KOPT-K1 (cell line): ENCODE data around the gene PAPSS2.

ENCODE experiments used
- H3K27ac ChIP-seq: fragments of 200-600 bp; sonication (generic); 2 replicates; pipeline ENCODE4 v1.5.1; 2016; ENCODE audit warnings: antibody characterized with exemption, mild to moderate bottlenecking, low read depth, low read length; ENCODE audit not compliant: poor library complexity, severe bottlenecking
- H3K36me3 ChIP-seq: fragments of 200-600 bp; sonication (generic); 2 replicates; pipeline ENCODE4 v1.5.1; 2017; ENCODE audit warnings: antibody characterized with exemption, mild to moderate bottlenecking, low read length, moderate library complexity; ENCODE audit not compliant: insufficient read depth
- H3K9me3 ChIP-seq: fragments of 200-600 bp; sonication (generic); 2 replicates; pipeline ENCODE4 v1.5.1; 2017; ENCODE audit warnings: antibody characterized with exemption, low read length, mild to moderate bottlenecking; ENCODE audit not compliant: insufficient read depth, poor library complexity, severe bottlenecking

The PAPSS2 gene

DNA sequence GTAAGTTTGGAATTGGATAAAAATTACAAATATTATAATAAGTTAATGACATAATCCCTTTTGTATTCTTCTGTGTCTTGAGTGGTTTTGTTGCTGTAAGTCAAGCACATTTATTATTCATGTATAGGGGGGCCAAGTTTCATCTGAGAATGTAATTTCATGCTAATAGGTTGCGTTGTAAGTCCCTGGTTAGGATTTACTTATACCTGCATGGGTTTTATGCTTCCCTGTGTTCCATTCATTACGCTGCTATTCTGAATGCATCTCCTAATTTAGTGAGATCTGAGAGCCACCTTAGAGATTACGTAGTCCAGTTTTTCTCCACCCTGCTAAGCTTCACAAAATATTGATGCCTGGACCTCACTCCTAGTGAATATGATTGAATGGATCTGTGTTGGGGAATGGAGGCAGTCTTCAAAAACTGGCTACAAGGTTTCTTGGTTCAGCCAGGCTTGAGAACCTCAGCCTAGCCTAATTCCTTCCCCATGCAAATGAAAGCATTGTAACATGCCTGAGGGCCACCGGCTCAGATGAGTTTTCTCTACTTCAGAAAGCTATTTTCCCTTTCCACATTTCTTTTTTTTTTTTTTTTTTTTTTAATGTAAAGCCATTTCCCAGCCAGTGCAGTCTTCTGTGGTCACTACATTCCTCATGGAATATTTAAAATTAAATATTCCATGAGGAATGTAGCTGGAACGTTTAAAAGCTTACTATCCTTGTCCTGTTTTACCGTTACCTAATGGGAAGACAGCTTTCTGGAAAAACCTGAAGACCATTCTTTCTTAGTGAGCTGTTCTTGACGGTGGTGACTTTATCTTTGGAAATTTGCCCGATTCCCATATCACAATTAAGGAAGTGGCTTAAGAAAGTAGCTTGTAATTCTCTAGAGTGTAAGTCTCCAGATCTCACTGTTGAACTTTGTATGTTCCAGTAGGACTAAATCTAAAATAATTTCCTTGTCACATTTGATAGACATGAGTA lies 16.0 kb downstream of the PAPSS2 start:
- no peaks in the 10 kb centered on the region for H3K9me3 ChIP-seq
- H3K36me3 ChIP-seq, result no peaks in the 10 kb centered on the region
- H3K27ac ChIP-seq, result no peak overlapping the region

DNA sequence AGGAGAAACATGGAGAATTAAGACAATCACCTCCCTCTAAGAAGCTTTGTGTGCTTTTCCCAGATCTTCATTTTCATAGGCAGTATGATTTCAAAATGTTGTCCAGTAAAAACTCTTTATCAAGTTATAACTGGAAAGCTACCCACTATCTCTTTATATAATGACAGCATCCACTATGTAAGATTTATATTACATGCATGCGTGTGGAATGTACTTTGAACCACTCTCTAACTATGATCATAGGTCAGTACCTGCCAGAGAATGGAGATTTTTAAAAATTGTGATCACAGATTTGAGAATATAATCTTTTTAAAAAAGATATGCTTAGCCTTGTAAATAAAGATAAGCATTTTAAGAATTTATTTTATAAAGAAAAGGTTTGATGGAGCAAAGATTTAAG lies 17.9 kb downstream of the PAPSS2 start:
- Histone ChIP-seq H3K36me3 (no peaks in the 10 kb centered on the region), H3K9me3 (no peaks in the 10 kb centered on the region), H3K27ac (no peak overlapping the region)

DNA sequence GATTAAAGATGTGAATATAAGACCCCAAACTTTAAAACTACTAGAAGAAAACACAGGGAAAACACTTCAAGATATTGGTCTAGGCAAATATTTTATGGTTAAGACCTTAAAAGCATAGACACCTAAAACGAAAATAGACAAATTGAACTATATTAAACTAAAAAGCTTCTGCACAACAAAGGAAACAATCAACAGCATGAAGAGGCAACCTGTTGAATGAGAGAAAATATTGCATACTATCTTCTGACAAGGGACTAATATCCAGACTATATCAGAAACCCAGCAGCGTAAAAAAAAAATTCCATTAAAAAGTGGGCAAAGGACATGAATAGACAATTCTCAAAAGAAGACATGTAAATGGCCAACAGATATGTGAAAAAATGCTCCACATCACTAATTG lies 18.6 kb downstream of the PAPSS2 start:
- no peaks in the 10 kb centered on the region for H3K36me3 ChIP-seq
- no peak overlapping the region for H3K27ac ChIP-seq
- H3K9me3 ChIP-seq, result no peaks in the 10 kb centered on the region

GRCh38 chr10:87683356-87683755 lies 23.7 kb downstream of the PAPSS2 start:
- no peak overlapping the region for H3K27ac ChIP-seq
- no peaks in the 10 kb centered on the region for H3K9me3 ChIP-seq
- no peaks in the 10 kb centered on the region for H3K36me3 ChIP-seq

GRCh38 chr10:87684001-87684638 lies 24.4 kb downstream of the PAPSS2 start:
- Histone ChIP-seq H3K36me3 (no peaks in the 10 kb centered on the region), H3K27ac (no peak overlapping the region)

GRCh38 chr10:87685832-87686574 lies 26.3 kb downstream of the PAPSS2 start:
- H3K9me3 ChIP-seq, result no peaks in the 10 kb centered on the region
- H3K36me3 ChIP-seq, result no peaks in the 10 kb centered on the region
- no peak overlapping the region for H3K27ac ChIP-seq

More at GRCh38 chr10:87684001-87684638, 24.4 kb downstream of the PAPSS2 start:
- no peaks in the 10 kb centered on the region for H3K9me3 ChIP-seq

GRCh38 chr10:87691506-87692070 lies 31.9 kb downstream of the PAPSS2 start:
- H3K9me3 ChIP-seq, result no peaks in the 10 kb centered on the region
- H3K36me3 ChIP-seq, result no peaks in the 10 kb centered on the region
- H3K27ac ChIP-seq, result no peak overlapping the region

DNA sequence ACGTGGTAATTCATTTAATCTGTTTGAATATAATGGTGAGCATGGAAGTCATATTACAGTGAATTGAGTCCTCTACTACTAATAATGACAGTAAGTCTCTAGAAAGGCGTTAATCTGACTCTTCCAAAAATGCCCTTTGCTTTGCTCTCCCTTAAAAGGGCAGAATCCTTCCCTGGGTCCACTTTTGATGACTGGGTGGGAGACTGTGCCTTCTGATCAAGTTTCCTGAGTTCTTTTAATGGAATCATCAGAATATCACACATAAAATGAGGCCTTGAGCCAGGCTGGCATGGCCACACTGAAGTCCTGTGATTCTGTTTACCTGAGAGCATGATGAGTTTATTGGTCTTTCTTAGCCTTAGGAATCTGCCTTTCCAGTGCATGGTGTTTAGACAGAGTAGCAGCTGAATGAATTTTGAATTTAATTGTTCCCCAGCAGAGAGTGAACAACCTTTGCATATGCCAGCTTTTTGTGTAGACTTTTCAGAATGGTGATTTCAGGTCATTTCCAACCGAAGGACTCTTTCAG lies 33.3 kb downstream of the PAPSS2 start:
- no peaks in the 10 kb centered on the region for H3K9me3 ChIP-seq
- no peak overlapping the region for H3K27ac ChIP-seq
- H3K36me3 ChIP-seq, result no peaks in the 10 kb centered on the region

DNA sequence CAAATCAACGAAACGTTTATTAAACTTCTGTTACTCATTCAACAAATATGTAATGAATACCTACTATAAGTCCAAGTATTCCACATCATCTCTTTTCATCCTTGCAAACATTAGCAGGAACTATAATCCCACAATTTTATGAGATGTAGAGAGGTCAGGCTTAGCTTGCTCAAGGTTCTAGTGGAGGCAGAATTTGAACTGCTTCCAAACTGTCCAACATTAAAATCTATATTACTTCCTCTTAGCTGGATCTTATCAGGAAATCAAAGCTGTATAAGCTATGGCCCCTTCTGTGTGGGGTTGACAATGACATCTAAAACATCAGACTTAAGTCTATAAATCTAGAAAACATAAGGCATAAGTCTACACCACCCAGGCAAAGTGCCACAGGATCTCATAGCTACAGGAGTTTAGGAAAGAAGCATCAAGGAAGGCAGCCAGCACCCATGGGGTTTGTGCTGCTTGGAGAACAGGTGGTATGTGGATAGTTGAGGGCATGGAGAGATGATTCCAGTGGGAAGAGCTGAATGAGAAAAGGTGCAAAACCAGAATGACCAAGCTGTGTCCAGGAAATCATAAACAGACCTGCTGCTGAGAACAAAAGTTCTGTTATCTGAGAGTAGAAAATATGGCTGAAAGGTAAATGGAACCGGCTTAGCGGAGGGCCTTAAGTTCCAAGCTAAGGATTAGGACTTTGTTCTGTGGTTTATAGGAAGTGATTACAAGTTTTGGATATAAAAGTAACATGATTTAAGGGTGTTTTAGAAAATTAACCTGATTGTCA lies 34.5 kb downstream of the PAPSS2 start:
- Histone ChIP-seq H3K27ac (no peak overlapping the region), H3K9me3 (no peaks in the 10 kb centered on the region), H3K36me3 (no peaks in the 10 kb centered on the region)

GRCh38 chr10:87695074-87695473 lies 35.4 kb downstream of the PAPSS2 start:
- no peak overlapping the region for H3K27ac ChIP-seq

GRCh38 chr10:87696922-87697745 lies 37.5 kb downstream of the PAPSS2 start:
- no peak overlapping the region for H3K27ac ChIP-seq

More at GRCh38 chr10:87695074-87695473, 35.4 kb downstream of the PAPSS2 start:
- H3K36me3 ChIP-seq, result no peaks in the 10 kb centered on the region
- H3K9me3 ChIP-seq, result no peaks in the 10 kb centered on the region

GRCh38 chr10:87700031-87700796 lies 40.5 kb downstream of the PAPSS2 start:
- Histone ChIP-seq H3K27ac (no peak overlapping the region), H3K9me3 (no peaks in the 10 kb centered on the region), H3K36me3 (no peaks in the 10 kb centered on the region)

More at GRCh38 chr10:87696922-87697745, 37.5 kb downstream of the PAPSS2 start:
- H3K36me3 ChIP-seq, result no peaks in the 10 kb centered on the region
- no peaks in the 10 kb centered on the region for H3K9me3 ChIP-seq
